Measurements from ENCODE around the gene ZNF837. TPM values are rescaled to one million over a fixed set of nuclear protein-coding genes. Genes with fewer than 3 reads are reported as not detected.
"Not testable (repeated sequence)": the region's sequence is repeated elsewhere in the genome, so short reads cannot be mapped to it uniquely, and the experiment has no call there.

Gene ZNF837
- total and polyA plus RNA-seq, 8 donors: 1.8 to 8.5 (median 2.3) TPM; not detected in 1

DNA sequence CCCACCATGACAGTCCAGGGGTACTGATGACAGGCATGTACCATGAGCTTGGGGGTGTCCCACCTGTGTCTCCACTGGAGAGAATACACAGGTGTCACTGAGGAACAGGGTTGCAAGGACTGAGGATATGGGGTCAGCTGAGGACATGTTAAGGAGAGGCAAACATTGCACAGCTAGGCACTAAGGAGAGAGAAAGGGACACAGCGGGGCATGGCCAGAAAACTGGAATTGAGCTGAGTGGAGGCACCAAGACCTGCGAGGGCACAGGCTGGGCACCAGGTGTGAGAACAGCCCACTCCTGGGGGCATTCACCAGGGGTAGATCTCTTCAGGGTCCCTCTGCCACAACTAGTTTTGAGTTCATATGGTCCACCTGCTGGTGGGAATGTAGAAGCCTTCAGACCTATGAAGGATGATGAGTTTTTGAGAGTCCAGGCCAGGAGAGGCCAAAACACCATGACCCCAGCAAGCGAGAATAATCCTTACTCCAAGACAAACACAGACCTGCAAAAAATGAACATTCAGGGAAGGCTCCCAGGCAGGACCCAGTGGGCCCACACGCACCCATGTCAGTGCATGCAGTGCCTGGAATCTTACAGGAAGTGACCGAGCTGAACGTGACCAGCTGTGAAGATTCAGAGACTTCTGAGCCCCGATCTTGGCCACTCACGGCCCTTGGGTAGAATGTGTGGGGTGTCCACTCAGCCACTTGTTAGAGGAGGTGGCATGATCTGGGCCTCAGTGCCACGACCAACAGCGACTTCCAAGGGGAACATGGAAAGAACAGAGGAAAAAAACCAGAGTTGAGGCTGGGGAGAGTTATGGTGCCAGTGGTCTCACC lies 26.2 kb upstream of the ZNF837 start:
- Histone ChIP-seq H3K27me3 (no peaks in the 10 kb centered on the region), H3K4me1 (peaks cover 10 to 35% (median 33%) of the 10 kb centered on the region in 4 donors), H3K9me3 (no peaks in the 10 kb centered on the region), H3K4me3 (peak overlapping the region; percentile 70 to 83 (median 78)), H3K36me3 (no peaks in the 10 kb centered on the region), H3K27ac (peak overlapping the region in 3 of 5 donors; percentile 91 to 92 (median 92))
- 54 to 68% (median 67%) methylated on average over 10 of the region's 10 CpGs for WGBS, 5 donors
- DNase-seq: peak in 1 of 2 donors; percentile 36
- intact Hi-C loops (cut with DNase I; ENCODE audit: low total_unique reads): no loop called here
- TF ChIP-seq POLR2AphosphoS5 (IDR thresholded peaks at IDR 0.05) (no peak), POLR2A (IDR thresholded peaks at IDR 0.05) (no peak), EP300 (IDR thresholded peaks at IDR 0.05) (no peak)
- TF ChIP-seq, protein P1, sequence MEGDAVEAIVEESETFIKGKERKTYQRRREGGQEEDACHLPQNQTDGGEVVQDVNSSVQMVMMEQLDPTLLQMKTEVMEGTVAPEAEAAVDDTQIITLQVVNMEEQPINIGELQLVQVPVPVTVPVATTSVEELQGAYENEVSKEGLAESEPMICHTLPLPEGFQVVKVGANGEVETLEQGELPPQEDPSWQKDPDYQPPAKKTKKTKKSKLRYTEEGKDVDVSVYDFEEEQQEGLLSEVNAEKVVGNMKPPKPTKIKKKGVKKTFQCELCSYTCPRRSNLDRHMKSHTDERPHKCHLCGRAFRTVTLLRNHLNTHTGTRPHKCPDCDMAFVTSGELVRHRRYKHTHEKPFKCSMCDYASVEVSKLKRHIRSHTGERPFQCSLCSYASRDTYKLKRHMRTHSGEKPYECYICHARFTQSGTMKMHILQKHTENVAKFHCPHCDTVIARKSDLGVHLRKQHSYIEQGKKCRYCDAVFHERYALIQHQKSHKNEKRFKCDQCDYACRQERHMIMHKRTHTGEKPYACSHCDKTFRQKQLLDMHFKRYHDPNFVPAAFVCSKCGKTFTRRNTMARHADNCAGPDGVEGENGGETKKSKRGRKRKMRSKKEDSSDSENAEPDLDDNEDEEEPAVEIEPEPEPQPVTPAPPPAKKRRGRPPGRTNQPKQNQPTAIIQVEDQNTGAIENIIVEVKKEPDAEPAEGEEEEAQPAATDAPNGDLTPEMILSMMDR (IDR thresholded peaks at IDR 0.05): peak in 2 of 7 experiments; percentile 11 to 13

DNA sequence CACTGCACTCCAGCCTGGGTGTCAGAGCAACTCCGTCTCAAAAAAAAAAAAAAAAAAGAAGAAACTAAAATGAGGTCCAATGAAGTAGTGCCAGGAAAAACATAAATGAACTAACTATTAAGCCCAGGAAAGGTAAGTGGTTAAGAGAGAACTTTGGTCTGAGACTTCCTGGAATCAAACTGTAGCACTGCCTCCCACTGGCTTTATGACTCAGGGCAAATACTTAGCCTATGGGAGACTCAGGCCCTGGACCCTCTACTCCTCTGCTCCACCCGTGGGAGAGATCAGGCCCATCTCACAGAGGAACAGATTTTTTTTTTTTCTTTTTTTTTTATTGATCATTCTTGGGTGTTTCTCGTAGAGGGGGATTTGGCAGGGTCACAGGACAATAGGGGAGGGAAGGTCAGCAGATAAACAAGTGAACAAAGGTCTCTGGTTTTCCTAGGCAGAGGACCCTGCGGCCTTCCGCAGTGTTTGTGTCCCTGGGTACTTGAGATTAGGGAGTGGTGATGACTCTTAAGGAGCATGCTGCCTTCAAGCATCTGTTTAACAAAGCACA lies 23.2 kb upstream of the ZNF837 start:
- peaks cover 25 to 45% (median 37%) of the 10 kb centered on the region in 4 donors for H3K4me1 ChIP-seq
- H3K9me3 ChIP-seq; H3K36me3 ChIP-seq; H3K27me3 ChIP-seq; H3K27ac ChIP-seq; intact Hi-C loops (cut with DNase I; ENCODE audit: low total_unique reads); H3K4me3 ChIP-seq: not testable (repeated sequence)
- peak in 1 of 2 donors; percentile 34 for DNase-seq
- 57 to 75% (median 71%) methylated on average over 3 to 5 of the region's 5 CpGs for WGBS, 5 donors

DNA sequence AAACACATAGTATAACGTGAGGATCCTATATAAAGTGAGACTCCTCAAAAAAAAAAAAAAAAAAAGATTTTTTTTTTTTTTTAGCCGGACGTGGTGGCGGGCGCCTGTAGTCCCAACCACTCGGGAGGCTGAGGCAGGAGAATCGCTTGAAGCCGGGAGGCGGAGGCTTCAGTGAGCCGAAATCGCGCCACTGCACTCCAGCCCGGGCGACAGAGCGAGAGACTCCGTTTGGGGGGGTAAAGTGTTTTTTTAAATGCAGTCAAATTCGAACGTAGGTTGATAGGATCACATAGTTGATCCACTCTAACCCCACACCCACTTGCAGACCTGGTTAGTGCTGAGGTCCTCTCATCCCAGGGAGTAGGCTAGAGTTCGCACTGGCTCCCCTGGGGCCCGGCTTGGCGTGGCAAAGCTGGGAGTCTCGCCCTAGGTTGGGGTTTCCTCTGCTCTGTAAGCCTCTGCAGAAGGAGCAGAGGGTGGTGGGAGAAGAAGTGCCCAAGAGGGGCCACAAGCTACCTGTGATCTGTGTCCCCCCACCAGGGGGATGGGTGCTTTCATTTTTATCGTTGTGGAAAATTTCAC lies 21.1 kb upstream of the ZNF837 start:
- TF ChIP-seq, protein P1 (IDR thresholded peaks at IDR 0.05): no peak
- no peak for TF ChIP-seq EP300 (IDR thresholded peaks at IDR 0.05)
- TF ChIP-seq POLR2A (IDR thresholded peaks at IDR 0.05): no peak
- no peak for TF ChIP-seq POLR2AphosphoS5 (IDR thresholded peaks at IDR 0.05)
- WGBS, 5 donors: 14 to 43% (median 24%) methylated on average over 14 to 23 of the region's 23 CpGs
- peak overlapping the region in 3 of 5 donors; percentile 78 to 88 (median 87) for H3K27ac ChIP-seq
- H3K27me3 ChIP-seq: peaks cover 1 to 16% (median 3%) of the 10 kb centered on the region in 3 donors
- no peaks in the 10 kb centered on the region for H3K36me3 ChIP-seq
- no peaks in the 10 kb centered on the region for H3K9me3 ChIP-seq
- H3K4me3 ChIP-seq: peak overlapping the region; percentile 58 to 71 (median 60)
- intact Hi-C loops (cut with DNase I; ENCODE audit: low total_unique reads): no loop called here
- H3K4me1 ChIP-seq: peaks cover 17 to 35% (median 25%) of the 10 kb centered on the region in 4 donors
- DNase-seq: peak in 1 of 2 donors; percentile 24

DNA sequence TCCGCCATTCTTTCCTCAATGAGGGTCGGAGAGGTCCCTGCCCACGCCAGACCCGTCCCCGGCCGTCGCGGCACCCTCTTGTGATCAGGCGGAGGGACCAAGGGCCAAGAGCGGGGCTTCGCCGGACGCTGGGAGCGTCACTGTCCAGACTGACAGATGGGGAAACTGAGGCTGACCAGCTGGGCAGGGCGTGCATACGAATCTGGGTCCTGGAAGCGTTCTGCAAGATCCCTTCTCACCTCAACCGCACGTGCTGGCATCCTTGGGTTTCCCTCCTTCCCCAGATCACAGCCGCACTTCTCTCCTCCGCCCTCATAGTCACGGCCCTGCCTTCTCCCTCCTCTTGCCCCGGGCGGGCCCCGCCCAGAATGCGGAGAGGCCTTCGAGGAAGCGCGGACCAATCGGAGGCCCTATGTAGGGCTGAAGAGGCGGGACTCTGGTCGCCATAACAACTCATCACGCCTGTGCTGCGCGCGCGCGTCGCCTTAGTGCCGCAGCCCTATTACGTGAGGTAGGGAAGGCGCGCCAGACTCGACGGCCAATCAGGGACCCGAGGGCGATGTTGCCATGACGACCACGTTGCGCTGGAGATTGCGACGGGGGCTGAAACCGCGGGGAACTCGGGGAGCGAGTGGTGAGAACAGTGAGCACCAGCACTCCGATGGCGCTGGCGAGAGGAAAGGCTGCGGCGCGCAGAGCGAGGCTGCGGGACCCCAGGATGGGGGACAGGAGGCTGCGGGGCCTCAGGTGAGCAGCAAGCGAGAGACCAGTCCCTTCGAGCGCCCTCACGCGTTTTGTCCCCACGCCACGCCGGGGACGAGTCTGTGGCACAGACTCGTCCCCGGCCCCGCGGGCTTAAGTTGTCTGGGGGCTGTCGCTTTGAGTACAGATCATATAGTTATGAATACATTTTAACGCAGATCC lies 20.3 kb upstream of the ZNF837 start:
- 2 to 3% (median 2%) methylated on average over 51 to 80 of the region's 80 CpGs for WGBS, 5 donors
- Histone ChIP-seq H3K27me3 (peaks cover 6 to 24% (median 9%) of the 10 kb centered on the region in 3 donors), H3K4me3 (peak overlapping the region; percentile 58 to 71 (median 60)), H3K4me1 (peaks cover 21 to 37% (median 25%) of the 10 kb centered on the region in 4 donors), H3K27ac (peak overlapping the region; percentile 67 to 88 (median 85)), H3K36me3 (no peaks in the 10 kb centered on the region), H3K9me3 (no peaks in the 10 kb centered on the region)
- intact Hi-C loops (cut with DNase I; ENCODE audit: low total_unique reads): no loop called here
- TF ChIP-seq POLR2AphosphoS5 (IDR thresholded peaks at IDR 0.05) (peak; percentile 54 to 92 (median 86)), POLR2A (IDR thresholded peaks at IDR 0.05) (peak in 2 of 4 donors; percentile 32 to 59), EP300 (IDR thresholded peaks at IDR 0.05) (no peak)
- TF ChIP-seq, protein P1 (IDR thresholded peaks at IDR 0.05): no peak
- peak; percentile 100 for DNase-seq

Data from stomach (tissue), 9 donors.